NCI-H1694 treated with DMSO at 0.1 percent for 48 hours (cell line): ENCODE data around the gene C19orf67.
"Not testable (repeated sequence)": the region's sequence is repeated elsewhere in the genome, so short reads cannot be mapped to it uniquely, and the experiment has no call there.

Experiments used
- DNase-seq: peaks from one replicate; lab custom pipeline; 2025; lab: John Stamatoyannopoulos, UW

The C19orf67 gene

GRCh38 chr19:14056069-14056666, 29.4 kb downstream of the C19orf67 start:
- no peak for DNase-seq

DNA sequence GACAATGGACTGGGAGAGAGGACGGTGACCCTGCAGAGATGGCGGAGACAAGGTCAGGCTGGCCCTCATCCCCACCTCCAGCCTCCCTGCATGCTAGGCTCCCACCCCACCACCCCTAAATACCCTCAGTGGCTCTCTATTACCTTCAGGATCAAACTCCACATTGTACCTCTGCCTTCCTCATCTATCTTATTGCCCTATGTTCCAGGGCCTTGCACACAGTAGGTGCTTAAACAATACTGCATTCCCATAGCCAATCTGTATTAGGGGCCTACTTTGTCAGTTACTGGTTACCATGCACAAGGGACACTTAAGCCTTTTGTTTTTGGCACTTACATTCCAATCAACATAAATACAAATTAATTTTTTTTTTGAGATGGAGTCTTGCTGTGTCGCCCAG, 30.2 kb downstream of the C19orf67 start:
- no peak for DNase-seq

DNA sequence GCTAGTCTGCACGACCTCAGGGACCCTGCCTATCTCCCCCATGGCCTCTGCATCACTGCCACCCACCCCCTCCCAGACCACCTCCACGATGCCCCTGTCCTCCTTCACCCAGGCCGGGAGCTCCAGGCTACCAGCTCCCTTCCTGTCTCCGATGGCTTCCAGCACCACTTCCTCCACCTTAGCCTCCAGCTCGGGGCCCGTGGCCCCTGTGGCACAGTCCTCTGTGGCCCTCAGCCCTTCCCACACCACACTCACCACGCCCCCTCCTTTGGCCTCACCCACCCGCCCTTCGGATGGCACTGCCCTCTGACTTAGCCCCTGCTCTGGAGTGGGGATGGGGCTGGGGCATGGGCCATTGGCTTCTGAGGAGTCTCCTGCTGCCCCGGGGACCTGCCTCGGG, 30.9 kb downstream of the C19orf67 start:
- DNase-seq = no peak

- DNase-seq = no peak
Observed at GRCh38 chr19:14054099-14054498, 31.5 kb downstream of the C19orf67 start.

GRCh38 chr19:14053500-14053899, 32.1 kb downstream of the C19orf67 start:
- DNase-seq = no peak

DNA sequence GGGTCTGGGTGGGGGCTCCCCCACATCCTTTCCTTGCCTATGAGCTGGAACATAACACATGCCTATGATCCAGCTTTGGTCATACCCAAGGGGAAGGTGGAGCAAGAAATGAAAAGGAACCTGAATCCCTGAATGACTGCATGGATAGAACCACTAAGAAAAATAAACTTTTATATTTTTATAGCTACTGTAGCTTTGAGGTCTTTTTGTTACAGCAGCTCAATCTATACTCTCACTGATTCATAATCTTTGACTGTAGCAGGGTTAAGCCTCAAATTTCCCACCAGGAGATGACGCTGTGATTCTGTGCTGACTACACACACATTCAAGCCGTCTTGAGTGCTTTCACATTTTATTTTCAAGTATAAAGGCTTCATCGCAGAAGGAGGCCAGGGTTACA, 32.6 kb downstream of the C19orf67 start:
- DNase-seq = no peak

- DNase-seq = no peak
Observed at GRCh38 chr19:14052470-14052869, 33.1 kb downstream of the C19orf67 start.

- DNase-seq = no peak
Observed at GRCh38 chr19:14051980-14052379, 33.6 kb downstream of the C19orf67 start.

- DNase-seq = not testable (repeated sequence)
Observed at GRCh38 chr19:14050961-14051360, 34.6 kb downstream of the C19orf67 start.

- no peak for DNase-seq
Observed at GRCh38 chr19:14050512-14050911, 35.1 kb downstream of the C19orf67 start.

GRCh38 chr19:14048443-14049153, 37.0 kb downstream of the C19orf67 start:
- DNase-seq = no peak

DNA sequence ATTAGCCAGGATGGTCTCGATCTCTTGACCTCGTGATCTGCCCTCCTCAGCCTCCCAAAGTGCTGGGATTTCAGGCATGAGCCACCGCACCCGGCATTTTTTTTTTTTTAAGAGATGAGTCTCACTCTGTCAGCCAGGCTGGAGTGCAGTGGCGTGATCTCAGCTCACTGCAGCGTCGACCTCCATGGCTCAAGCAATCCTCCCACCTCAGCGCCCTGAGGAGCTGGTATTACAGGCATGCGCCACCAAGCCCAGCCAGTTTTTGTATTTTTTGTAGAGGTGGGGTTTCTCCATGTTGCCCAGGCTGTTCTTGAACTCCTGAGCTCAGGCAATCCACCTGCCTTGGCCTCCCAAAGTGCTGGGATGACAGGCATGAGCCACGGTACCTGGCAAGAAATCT, 37.7 kb downstream of the C19orf67 start:
- DNase-seq = not testable (repeated sequence)

GRCh38 chr19:14042659-14043608, 42.6 kb downstream of the C19orf67 start:
- peak; percentile 41 for DNase-seq

GRCh38 chr19:14039181-14039580, 46.4 kb downstream of the C19orf67 start:
- no peak for DNase-seq

DNA sequence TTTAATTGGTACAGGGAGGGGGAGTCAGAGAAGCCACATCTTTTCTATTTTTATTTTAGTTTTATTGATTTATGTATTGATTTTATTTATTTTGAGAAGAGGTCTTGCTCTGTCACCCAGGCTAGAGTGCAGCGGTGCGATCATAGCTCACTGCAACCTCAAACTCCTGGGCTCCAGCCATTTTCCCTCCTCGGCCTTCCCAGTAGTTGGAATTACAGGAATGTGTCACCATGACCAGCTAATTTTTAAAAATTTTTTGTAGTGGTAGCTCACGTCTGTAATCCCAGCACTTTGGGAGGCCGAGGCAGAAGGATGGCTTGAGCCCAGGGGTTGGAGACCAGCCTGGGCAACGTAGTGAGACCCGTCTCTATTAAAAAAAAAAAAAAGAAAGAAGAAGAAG, 49.9 kb downstream of the C19orf67 start:
- no peak for DNase-seq

DNA sequence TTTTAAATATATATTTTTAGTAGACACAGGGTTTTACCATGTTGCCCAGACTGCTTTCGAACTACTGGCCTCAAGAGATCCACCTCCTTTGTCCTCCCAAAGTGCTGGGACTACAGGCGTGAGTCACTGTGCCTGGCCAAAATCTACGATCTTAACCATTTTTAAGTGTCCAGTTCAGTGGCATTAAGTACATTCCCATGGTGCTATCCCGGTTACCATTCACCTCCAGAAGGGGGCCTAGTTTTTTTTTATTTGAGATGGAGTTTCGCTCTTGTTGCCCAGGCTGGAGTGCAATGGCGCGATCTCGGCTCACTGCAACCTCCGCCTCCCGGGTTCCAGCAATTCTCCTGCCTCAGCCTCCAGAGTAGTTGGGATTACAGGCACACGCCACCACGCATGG, 50.4 kb downstream of the C19orf67 start:
- not testable (repeated sequence) for DNase-seq

GRCh38 chr19:14033946-14034345, 51.6 kb downstream of the C19orf67 start:
- no peak for DNase-seq

DNA sequence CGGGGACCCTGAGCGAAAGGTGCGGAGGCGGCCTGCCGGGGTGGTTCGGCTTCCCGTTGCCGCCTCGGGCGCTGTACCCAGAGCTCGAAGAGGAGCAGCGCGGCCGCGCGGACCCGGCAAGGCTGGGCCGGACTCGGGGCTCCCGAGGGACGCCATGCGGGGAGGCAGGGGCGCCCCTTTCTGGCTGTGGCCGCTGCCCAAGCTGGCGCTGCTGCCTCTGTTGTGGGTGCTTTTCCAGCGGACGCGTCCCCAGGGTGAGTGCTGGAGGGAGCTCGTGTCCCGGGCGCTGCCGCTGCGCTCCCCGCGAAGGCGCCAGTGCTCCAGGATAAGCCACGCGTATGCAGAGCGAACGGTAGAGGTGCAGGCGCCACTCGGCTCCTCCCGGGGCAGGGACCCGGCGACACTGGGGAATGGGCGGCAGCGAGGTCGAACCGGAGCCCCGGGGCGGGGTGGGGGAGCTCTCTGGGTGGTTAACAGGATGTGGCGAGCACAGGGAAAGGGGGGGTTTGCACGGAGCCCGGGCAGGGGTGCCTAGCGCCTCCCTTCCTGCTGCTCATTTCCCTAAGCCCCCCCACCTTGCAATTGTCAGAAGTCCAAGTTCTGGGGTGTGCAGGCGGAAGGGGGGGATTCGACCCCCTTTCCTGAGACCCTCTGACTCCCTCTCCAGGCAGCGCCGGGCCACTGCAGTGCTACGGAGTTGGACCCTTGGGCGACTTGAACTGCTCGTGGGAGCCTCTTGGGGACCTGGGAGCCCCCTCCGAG, 53.7 kb downstream of the C19orf67 start, which contains the start of gene IL27RA:
Gene IL27RA (plus strand): TSS at position 44 of the 762 bp plus-strand sequence. CDS start 111 bp downstream, at position 155.
- DNase-seq = peak; percentile 58
